H9 (cell line): Measurements from ENCODE around the gene MMP25. TPM values are rescaled to one million over a fixed set of nuclear protein-coding genes. Genes with fewer than 3 reads are reported as not detected.

ENCODE experiments used
- DNase-seq: peaks from one replicate; pipeline ENCODE4 v3.0.0-alpha.2; 2017
- H2AFZ ChIP-seq: one replicate; pipeline ENCODE4 v1.6.1; 2013; ENCODE audit warnings: mild to moderate bottlenecking, low read length, control low read depth, moderate library complexity
- H2AK5ac ChIP-seq: 2 replicates; pipeline ENCODE4 v1.6.1; 2013; ENCODE audit warnings: low read length, control low read depth, mixed read lengths; ENCODE audit not compliant: insufficient read length
- H2BK120ac ChIP-seq: one replicate; pipeline ENCODE4 v1.6.1; 2013; ENCODE audit warnings: low read depth, mild to moderate bottlenecking, low read length, control low read depth, inconsistent platforms; ENCODE audit not compliant: poor library complexity, severe bottlenecking
- H2BK12ac ChIP-seq: 2 replicates; pipeline ENCODE4 v1.6.1; 2013; ENCODE audit warnings: low read length, control low read depth, mixed read lengths, low read depth; ENCODE audit not compliant: insufficient read length
- H2BK15ac ChIP-seq: 2 replicates; pipeline ENCODE4 v1.6.1; 2013; ENCODE audit warnings: low read depth, low read length, control low read depth
- H2BK20ac ChIP-seq: one replicate; pipeline ENCODE4 v1.6.1; 2013; ENCODE audit warnings: low read depth, mild to moderate bottlenecking, low read length, control low read depth, inconsistent platforms; ENCODE audit not compliant: poor library complexity, severe bottlenecking
- H2BK5ac ChIP-seq: 2 replicates; pipeline ENCODE4 v1.6.1; 2013; ENCODE audit warnings: low read length, control low read depth, mixed read lengths; ENCODE audit not compliant: insufficient read length
- H3K14ac ChIP-seq: 2 replicates; pipeline ENCODE4 v1.6.1; 2013; ENCODE audit warnings: low read length, control low read depth; ENCODE audit not compliant: insufficient read depth
- H3K18ac ChIP-seq: 2 replicates; pipeline ENCODE4 v1.6.1; 2013; ENCODE audit warnings: low read depth, mild to moderate bottlenecking, mixed read lengths, low read length, control low read depth; ENCODE audit not compliant: insufficient read length
- H3K23ac ChIP-seq: 2 replicates; pipeline ENCODE4 v1.6.1; 2013; ENCODE audit warnings: low read length, control low read depth, mixed read lengths, low read depth; ENCODE audit not compliant: insufficient read length
- H3K23me2 ChIP-seq: 2 replicates; pipeline ENCODE4 v1.6.1; 2013; ENCODE audit warnings: low read depth, mild to moderate bottlenecking, mixed read lengths, low read length, control low read depth; ENCODE audit not compliant: insufficient read length, poor library complexity, severe bottlenecking
- H3K27ac ChIP-seq: 2 replicates; pipeline ENCODE4 v1.5.1; 2013; ENCODE audit warnings: low read length, control low read depth, mixed read lengths, low read depth; ENCODE audit not compliant: insufficient read length
- H3K27me3 ChIP-seq: 2 replicates; pipeline ENCODE4 v1.6.1; 2013; ENCODE audit warnings: low read length, control low read depth, inconsistent platforms; ENCODE audit not compliant: insufficient read depth
- H3K4ac ChIP-seq: 2 replicates; pipeline ENCODE4 v1.6.1; 2013; ENCODE audit warnings: low read depth, mild to moderate bottlenecking, control low read depth, inconsistent platforms, low read length, moderate library complexity
- H3K4me1 ChIP-seq: 2 replicates; pipeline ENCODE4 v1.6.1; 2013; ENCODE audit warnings: low read length, control low read depth, inconsistent platforms; ENCODE audit not compliant: insufficient read depth
- H3K4me2 ChIP-seq: 2 replicates; pipeline ENCODE4 v1.6.1; 2013; ENCODE audit warnings: low read length, control low read depth, mixed read lengths; ENCODE audit not compliant: insufficient read length, insufficient read depth
- H3K56ac ChIP-seq: 2 replicates; pipeline ENCODE4 v1.6.1; 2013; ENCODE audit warnings: low read depth, mild to moderate bottlenecking, mixed read lengths, low read length, control low read depth; ENCODE audit not compliant: insufficient read length
- H3K79me1 ChIP-seq: 2 replicates; pipeline ENCODE4 v1.6.1; 2013; ENCODE audit warnings: low read depth, mild to moderate bottlenecking, moderate library complexity, low read length, control low read depth, inconsistent platforms; ENCODE audit not compliant: insufficient read depth, poor library complexity, severe bottlenecking
- H3K79me2 ChIP-seq: 2 replicates; pipeline ENCODE4 v1.6.1; 2013; ENCODE audit warnings: low read length, control low read depth, inconsistent platforms; ENCODE audit not compliant: insufficient read depth
- H3K9ac ChIP-seq: 2 replicates; pipeline ENCODE4 v1.6.1; 2013; ENCODE audit warnings: low read length, control low read depth, mixed read lengths; ENCODE audit not compliant: insufficient read length; ENCODE audit errors: extremely low read depth
- H3K9me3 ChIP-seq: one replicate; pipeline ENCODE4 v1.6.1; 2013; ENCODE audit warnings: low read depth, low read length, inconsistent platforms; ENCODE audit not compliant: control insufficient read depth
- H3T11ph ChIP-seq: one replicate; pipeline ENCODE4 v1.6.1; 2013; ENCODE audit warnings: mild to moderate bottlenecking, low read length, control low read depth, inconsistent platforms
- H4K20me1 ChIP-seq: one replicate; pipeline ENCODE4 v1.6.1; 2013; ENCODE audit not compliant: control insufficient read depth, insufficient read length, insufficient read depth
- H4K5ac ChIP-seq: 2 replicates; pipeline ENCODE4 v1.6.1; 2013; ENCODE audit warnings: low read depth, mild to moderate bottlenecking, mixed read lengths, low read length, control low read depth; ENCODE audit not compliant: insufficient read length
- H4K8ac ChIP-seq: replicated peaks from 2 replicates; pipeline ENCODE4 v1.6.1; 2013; ENCODE audit warnings: low read length, control low read depth, mixed read lengths, low read depth; ENCODE audit not compliant: insufficient read length
- H4K91ac ChIP-seq: 2 replicates; pipeline ENCODE4 v1.6.1; 2013; ENCODE audit warnings: low read depth, mild to moderate bottlenecking, moderate library complexity, mixed read lengths, low read length, control low read depth; ENCODE audit not compliant: insufficient read length
- H3K27ac Mint-ChIP-seq, 3 experiments: 2 replicates in 2 of 3; 3 replicates in 1 of 3; pipeline ENCODE4 v1.8.0; 2020 to 2021; ENCODE audit warnings: mixed read lengths in 3 of 3, mild to moderate bottlenecking in 1 of 3, moderate library complexity in 1 of 3
- H3K27me3 Mint-ChIP-seq: 2 replicates; pipeline ENCODE4 v1.8.0; 2021; ENCODE audit warnings: low read depth, mild to moderate bottlenecking, moderate library complexity, mixed read lengths
- H3K36me3 Mint-ChIP-seq, 3 experiments: 2 replicates in 2 of 3; 3 replicates in 1 of 3; pipeline ENCODE4 v1.8.0; 2020 to 2021; ENCODE audit warnings: low read depth in 3 of 3, mixed read lengths in 3 of 3; ENCODE audit not compliant: insufficient read depth in 1 of 3
- H3K4me1 Mint-ChIP-seq, 2 experiments: 2 replicates each; pipeline ENCODE4 v1.8.0; 2020; ENCODE audit warnings: mixed read lengths in 2 of 2
- H3K4me3 Mint-ChIP-seq, 2 experiments: 2 replicates in 1 of 2; 3 replicates in 1 of 2; pipeline ENCODE4 v1.8.0; 2020 to 2021; ENCODE audit warnings: mild to moderate bottlenecking in 2 of 2, mixed read lengths in 2 of 2, moderate library complexity in 1 of 2
- H3K9me3 Mint-ChIP-seq, 2 experiments: 2 replicates in 1 of 2; 3 replicates in 1 of 2; pipeline ENCODE4 v1.8.0; 2020; ENCODE audit warnings: mild to moderate bottlenecking in 2 of 2, mixed read lengths in 2 of 2, moderate library complexity in 1 of 2
- WGBS: extraction: QIAGEN DNeasy Blood & Tissue Kit; methylation state at CpG from one replicate; pipeline ENCODE4 v1.1.7; 2013; ENCODE audit warnings: missing lambda C conversion rate, low lambda C conversion rate, mixed read lengths; ENCODE audit not compliant: insufficient read length; ENCODE audit errors: extremely low coverage; 5-methylcytosine and 5-hydroxymethylcytosine counted together
- total RNA-seq: library from RNA; stranded (reverse); gene quantifications from 2 replicates; pipeline ENCODE4 v1.2.1, GENCODE V29; 2021
- TF ChIP-seq, protein P1 (sequence below): fragments of 200-600 bp; sonication (generic); conservative IDR thresholded peaks from 3 replicates; pipeline ENCODE4 v1.8.0; 2021; ENCODE audit warnings: antibody characterized with exemption, mild to moderate bottlenecking

The MMP25 gene
- total RNA-seq, 1 experiment from 2014 or later = 13.5 TPM

DNA sequence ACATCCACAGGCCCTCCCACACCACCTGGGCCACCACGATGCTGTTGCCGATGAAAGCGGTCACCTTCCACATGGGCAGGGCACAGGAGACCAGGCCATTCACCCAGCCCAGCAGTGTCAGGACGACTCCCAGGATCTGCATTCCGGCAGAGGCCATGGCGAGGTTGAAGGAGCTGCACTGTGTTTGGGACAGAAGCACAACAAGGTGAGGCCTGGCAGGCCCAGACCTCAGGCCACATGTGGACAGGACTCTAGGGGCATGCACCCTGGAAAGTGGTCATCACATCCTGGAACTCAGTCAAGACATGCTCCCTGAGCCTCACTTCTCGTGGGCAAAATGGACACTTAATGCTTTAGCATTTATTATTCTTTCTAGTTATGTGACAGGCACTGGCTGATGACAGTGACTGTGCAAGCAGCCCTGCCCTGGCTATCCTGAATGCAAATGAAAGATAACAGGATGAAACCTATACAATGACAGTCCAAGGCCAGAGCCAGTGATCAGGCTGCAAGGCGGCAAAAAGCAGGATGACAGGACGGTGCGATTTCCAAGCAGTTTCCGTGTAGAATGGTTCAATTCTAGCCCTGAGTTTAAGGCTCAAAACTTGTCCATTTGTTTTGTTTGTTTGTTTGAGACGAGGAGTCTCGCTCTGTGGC is 30.4 kb upstream of the MMP25 start:
- H3K27me3 ChIP-seq = no peaks in the 10 kb centered on the region
- peak overlapping the region in 2 of 3 experiments; percentile 88 to 92; a peak in 3 of 7 replicates for H3K27ac Mint-ChIP-seq
- peaks cover 44 to 76% of the 10 kb centered on the region in 2 experiments for H3K4me1 Mint-ChIP-seq
- H3K23me2 ChIP-seq = peaks cover 21% of the 10 kb centered on the region
- H2AK5ac ChIP-seq = no peak overlapping the region
- WGBS = no CpG with 5 or more reads among the region's 13 CpGs
- H4K91ac ChIP-seq = no peak overlapping the region
- no peaks in the 10 kb centered on the region; a peak in 2 of 5 replicates for H3K9me3 Mint-ChIP-seq
- H3K56ac ChIP-seq = no peak overlapping the region
- H3K14ac ChIP-seq = no peak overlapping the region; the same call in 1 of the 2 replicates
- H4K8ac ChIP-seq = no peak overlapping the region
- H2BK12ac ChIP-seq = no peak overlapping the region
- H3K79me2 ChIP-seq = peaks cover 9% of the 10 kb centered on the region; the same call in 1 of the 2 replicates
- H3K79me1 ChIP-seq = no peaks in the 10 kb centered on the region
- no peak overlapping the region for H2BK20ac ChIP-seq
- H3K23ac ChIP-seq = no peak overlapping the region
- no peak overlapping the region for H3K9ac ChIP-seq
- no peak overlapping the region for H2BK15ac ChIP-seq
- no peaks in the 10 kb centered on the region for H4K20me1 ChIP-seq
- no peak overlapping the region for H2AFZ ChIP-seq
- DNase-seq = no peak
- no peak overlapping the region for H3K18ac ChIP-seq
- TF ChIP-seq, protein P1, sequence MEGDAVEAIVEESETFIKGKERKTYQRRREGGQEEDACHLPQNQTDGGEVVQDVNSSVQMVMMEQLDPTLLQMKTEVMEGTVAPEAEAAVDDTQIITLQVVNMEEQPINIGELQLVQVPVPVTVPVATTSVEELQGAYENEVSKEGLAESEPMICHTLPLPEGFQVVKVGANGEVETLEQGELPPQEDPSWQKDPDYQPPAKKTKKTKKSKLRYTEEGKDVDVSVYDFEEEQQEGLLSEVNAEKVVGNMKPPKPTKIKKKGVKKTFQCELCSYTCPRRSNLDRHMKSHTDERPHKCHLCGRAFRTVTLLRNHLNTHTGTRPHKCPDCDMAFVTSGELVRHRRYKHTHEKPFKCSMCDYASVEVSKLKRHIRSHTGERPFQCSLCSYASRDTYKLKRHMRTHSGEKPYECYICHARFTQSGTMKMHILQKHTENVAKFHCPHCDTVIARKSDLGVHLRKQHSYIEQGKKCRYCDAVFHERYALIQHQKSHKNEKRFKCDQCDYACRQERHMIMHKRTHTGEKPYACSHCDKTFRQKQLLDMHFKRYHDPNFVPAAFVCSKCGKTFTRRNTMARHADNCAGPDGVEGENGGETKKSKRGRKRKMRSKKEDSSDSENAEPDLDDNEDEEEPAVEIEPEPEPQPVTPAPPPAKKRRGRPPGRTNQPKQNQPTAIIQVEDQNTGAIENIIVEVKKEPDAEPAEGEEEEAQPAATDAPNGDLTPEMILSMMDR = no peak
- no peak overlapping the region for H4K5ac ChIP-seq
- H3K4me2 ChIP-seq = peak overlapping the region; percentile 36
- H3K36me3 Mint-ChIP-seq = peaks cover 21 to 32% (median 30%) of the 10 kb centered on the region in 3 experiments
- no peaks in the 10 kb centered on the region; the same call in 1 of the 2 replicates for H3K4me1 ChIP-seq
- no peak overlapping the region for H2BK120ac ChIP-seq
- peaks cover 11% of the 10 kb centered on the region for H3K27me3 Mint-ChIP-seq
- H3K4ac ChIP-seq = no peak overlapping the region
- H3K9me3 ChIP-seq = no peaks in the 10 kb centered on the region
- H3K4me3 Mint-ChIP-seq = peak overlapping the region; percentile 91 to 96
- H3K27ac ChIP-seq = no peak overlapping the region
- H3T11ph ChIP-seq = no peak overlapping the region
- no peak overlapping the region for H2BK5ac ChIP-seq
